ENCODE measurements around the gene SDC3.

SDC3 gene

DNA sequence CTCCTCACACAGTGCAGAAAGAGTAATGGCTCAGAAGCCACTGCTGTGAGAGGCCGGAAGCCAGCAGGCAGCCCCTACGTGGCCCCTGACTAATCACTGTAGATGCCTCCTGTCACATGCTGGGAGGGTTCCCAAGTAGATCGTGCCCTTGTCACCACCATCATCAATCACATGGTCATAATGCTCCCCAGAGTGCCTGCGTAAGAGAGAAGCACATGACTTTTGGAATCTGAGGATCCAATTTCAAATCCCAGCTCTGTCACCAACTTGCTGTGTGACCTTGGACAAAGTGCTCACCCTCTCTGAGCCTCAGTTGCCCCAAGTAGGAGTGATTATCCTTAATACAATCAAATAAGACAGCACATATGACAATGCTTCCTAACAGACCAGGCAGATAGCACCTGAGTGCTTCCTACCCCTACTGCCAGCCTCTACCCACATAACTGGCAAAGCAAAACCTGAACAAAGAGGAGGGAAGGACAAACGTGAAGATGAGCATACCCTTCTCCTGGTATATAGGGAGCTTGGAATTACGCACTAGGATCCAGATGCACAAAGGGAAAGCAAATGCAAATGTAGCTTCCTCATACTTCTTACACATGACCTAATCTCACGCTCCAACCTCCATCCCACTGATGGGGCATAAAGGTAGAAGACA, 65.7 kb downstream of the SDC3 start:
- Mint-ChIP-seq H3K36me3 (ENCODE audit: low read depth) (no peaks in the 10 kb centered on the region), H3K9me3 (no peaks in the 10 kb centered on the region), H3K4me3 (no peak overlapping the region), H3K27ac (no peak overlapping the region), H3K4me1 (peaks cover 19% of the 10 kb centered on the region), H3K27me3 (ENCODE audit: low read depth) (peaks cover 83% of the 10 kb centered on the region)
- TF ChIP-seq, protein P1, sequence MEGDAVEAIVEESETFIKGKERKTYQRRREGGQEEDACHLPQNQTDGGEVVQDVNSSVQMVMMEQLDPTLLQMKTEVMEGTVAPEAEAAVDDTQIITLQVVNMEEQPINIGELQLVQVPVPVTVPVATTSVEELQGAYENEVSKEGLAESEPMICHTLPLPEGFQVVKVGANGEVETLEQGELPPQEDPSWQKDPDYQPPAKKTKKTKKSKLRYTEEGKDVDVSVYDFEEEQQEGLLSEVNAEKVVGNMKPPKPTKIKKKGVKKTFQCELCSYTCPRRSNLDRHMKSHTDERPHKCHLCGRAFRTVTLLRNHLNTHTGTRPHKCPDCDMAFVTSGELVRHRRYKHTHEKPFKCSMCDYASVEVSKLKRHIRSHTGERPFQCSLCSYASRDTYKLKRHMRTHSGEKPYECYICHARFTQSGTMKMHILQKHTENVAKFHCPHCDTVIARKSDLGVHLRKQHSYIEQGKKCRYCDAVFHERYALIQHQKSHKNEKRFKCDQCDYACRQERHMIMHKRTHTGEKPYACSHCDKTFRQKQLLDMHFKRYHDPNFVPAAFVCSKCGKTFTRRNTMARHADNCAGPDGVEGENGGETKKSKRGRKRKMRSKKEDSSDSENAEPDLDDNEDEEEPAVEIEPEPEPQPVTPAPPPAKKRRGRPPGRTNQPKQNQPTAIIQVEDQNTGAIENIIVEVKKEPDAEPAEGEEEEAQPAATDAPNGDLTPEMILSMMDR (IDR thresholded peaks at IDR 0.05; ENCODE audit: unreplicated experiment in 3 of 3): no peak

DNA sequence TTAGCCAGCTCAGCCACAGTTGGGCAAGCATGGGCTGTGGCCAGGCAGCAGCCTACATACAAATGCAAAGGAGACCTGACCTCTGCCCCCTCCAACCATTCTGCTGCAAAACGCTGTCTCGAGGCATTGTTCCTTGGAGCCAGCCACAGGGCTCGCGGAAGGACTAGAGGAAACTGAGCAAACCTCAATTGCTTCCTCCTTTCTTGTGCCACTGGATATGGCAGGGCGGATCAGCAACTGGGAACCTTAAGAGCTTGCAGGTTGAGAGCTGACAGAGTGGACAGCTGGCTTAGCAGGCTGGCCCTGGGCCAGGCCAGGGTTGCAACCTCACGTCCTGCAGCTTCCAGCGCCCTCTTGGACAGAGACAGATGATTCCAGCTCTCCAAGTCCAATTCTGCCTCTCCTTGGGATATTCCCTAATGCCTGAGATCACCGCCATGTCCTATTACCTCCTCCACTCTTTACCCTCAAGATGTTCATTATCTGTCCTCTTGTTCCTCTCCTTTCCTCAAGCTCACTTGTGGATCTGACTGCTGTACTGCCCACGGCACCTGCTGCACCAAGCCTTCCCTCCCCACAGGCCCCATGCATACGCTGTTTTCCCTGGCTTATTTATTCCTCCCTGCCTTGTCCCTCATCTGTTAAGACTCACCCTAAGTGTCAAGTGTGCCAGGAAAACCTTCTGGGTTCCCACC, 67.5 kb downstream of the SDC3 start:
- H3K27me3 Mint-ChIP-seq (ENCODE audit: low read depth): peaks cover 79% of the 10 kb centered on the region
- TF ChIP-seq, protein P1 (IDR thresholded peaks at IDR 0.05; ENCODE audit: unreplicated experiment in 3 of 3): no peak
- peaks cover 24% of the 10 kb centered on the region for H3K4me1 Mint-ChIP-seq
- H3K36me3 Mint-ChIP-seq (ENCODE audit: low read depth): no peaks in the 10 kb centered on the region
- H3K4me3 Mint-ChIP-seq: no peak overlapping the region
- H3K9me3 Mint-ChIP-seq: no peaks in the 10 kb centered on the region
- no peak overlapping the region for H3K27ac Mint-ChIP-seq

DNA sequence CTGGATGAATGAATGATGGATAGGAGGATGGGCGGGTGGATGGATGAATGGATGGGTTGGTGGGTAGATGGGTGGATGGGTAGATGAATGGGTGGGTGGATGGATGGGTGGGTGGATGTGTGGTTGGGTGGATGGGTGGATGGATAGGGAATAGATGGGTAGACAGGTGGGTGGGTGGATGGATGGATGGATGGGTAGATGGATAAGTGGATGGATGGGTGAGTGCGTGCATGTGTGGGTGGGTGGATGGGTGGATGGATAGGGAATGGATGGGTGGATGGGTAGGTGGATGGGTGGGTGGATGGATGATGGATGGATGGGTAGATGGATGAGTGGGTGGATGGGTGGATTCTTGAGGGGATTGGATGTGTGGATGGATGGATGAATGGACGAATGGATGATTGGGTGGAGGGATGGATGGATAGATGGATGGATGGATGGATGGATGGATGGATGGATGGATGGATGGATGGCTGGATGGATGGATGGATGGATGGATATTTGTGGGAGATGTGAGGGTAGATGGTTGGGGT, 68.7 kb downstream of the SDC3 start:
- H3K36me3 Mint-ChIP-seq (ENCODE audit: low read depth): no peaks in the 10 kb centered on the region
- peaks cover 24% of the 10 kb centered on the region for H3K4me1 Mint-ChIP-seq
- no peak overlapping the region for H3K27ac Mint-ChIP-seq
- TF ChIP-seq, protein P1 (IDR thresholded peaks at IDR 0.05; ENCODE audit: unreplicated experiment in 3 of 3): no peak
- peaks cover 69% of the 10 kb centered on the region for H3K27me3 Mint-ChIP-seq (ENCODE audit: low read depth)
- no peak overlapping the region for H3K4me3 Mint-ChIP-seq
- no peaks in the 10 kb centered on the region for H3K9me3 Mint-ChIP-seq

DNA sequence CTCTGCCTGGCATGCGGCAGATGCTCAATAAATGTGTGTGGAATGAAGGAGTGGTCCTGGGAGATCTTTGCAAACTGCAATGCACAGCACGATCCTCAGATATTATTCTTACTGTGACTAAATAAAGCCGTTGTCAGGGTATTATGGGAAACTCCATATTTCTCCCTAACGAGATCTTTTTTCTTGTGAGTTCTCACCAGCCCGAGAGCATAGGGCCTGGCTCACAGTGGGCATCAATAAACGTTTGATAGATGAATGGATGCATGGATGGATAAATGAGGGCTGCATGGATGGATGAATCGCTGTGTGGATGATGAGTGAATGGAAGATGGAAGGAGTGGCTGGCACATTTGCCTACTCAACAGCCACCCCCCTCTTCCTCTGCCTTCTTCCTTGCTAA, 69.6 kb downstream of the SDC3 start:
- peaks cover 62% of the 10 kb centered on the region for H3K27me3 Mint-ChIP-seq (ENCODE audit: low read depth)
- H3K4me3 Mint-ChIP-seq: no peak overlapping the region
- TF ChIP-seq, protein P1 (IDR thresholded peaks at IDR 0.05; ENCODE audit: unreplicated experiment in 3 of 3): no peak
- no peak overlapping the region for H3K27ac Mint-ChIP-seq
- H3K36me3 Mint-ChIP-seq (ENCODE audit: low read depth): no peaks in the 10 kb centered on the region
- peaks cover 24% of the 10 kb centered on the region for H3K4me1 Mint-ChIP-seq
- H3K9me3 Mint-ChIP-seq: no peaks in the 10 kb centered on the region

DNA sequence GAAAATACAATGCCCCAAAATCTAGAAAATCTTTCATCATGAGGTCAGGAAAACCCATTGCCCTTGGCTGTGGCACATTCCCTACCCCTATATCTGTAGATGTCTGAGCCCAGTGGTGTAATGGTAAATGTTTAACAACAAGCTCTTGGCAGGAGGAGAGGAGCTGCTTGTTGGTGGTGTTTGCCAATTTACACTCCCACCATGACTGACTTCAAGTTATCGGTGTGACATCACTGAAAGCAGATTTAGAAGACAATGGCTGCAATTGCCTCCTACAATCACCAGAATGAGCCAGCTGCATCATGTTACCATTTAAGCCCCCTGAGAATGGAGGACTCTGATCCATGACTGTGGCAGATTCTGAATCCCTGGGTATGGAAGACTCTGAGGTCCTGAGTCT, 70.9 kb downstream of the SDC3 start:
- Mint-ChIP-seq H3K9me3 (no peaks in the 10 kb centered on the region), H3K27ac (no peak overlapping the region), H3K4me1 (peaks cover 21% of the 10 kb centered on the region), H3K36me3 (ENCODE audit: low read depth) (no peaks in the 10 kb centered on the region), H3K27me3 (ENCODE audit: low read depth) (peaks cover 53% of the 10 kb centered on the region), H3K4me3 (no peak overlapping the region)
- TF ChIP-seq, protein P1 (IDR thresholded peaks at IDR 0.05; ENCODE audit: unreplicated experiment in 3 of 3): no peak

Data from nephron (organoid).